Embryonic facial prominence (tissue), 1 donor: ENCODE results near the gene INSYN2A.

Experiments used
- DNase-seq: peaks from one replicate; pipeline ENCODE4 v3.0.0-alpha.2; 2016; ENCODE audit errors: extremely low spot score

Gene INSYN2A

GRCh38 chr10:127153181-127153580 is 43.2 kb downstream of the INSYN2A start:
- DNase-seq, result no peak

- DNase-seq, result no peak
Observed at GRCh38 chr10:127151981-127152699, 44.3 kb downstream of the INSYN2A start.

- no peak for DNase-seq
Observed at GRCh38 chr10:127151541-127151940, 44.9 kb downstream of the INSYN2A start.

GRCh38 chr10:127150136-127150535 is 46.3 kb downstream of the INSYN2A start:
- no peak for DNase-seq

GRCh38 chr10:127149501-127150081 is 46.8 kb downstream of the INSYN2A start:
- DNase-seq, result no peak

GRCh38 chr10:127148933-127149220 is 47.5 kb downstream of the INSYN2A start:
- DNase-seq, result no peak

GRCh38 chr10:127148066-127148932 is 48.1 kb downstream of the INSYN2A start:
- no peak for DNase-seq

- no peak for DNase-seq
Observed at GRCh38 chr10:127146661-127147060, 49.7 kb downstream of the INSYN2A start.
